EH (cell line): ENCODE data around the gene TMEM252.

Experiments used
- DNase-seq: peaks from one replicate; pipeline ENCODE4 v3.0.0-alpha.2; 2015; ENCODE audit warnings: low read depth

The TMEM252 gene

GRCh38 chr9:68498816-68499215 lies 41.9 kb downstream of the TMEM252 start:
- no peak for DNase-seq

DNA sequence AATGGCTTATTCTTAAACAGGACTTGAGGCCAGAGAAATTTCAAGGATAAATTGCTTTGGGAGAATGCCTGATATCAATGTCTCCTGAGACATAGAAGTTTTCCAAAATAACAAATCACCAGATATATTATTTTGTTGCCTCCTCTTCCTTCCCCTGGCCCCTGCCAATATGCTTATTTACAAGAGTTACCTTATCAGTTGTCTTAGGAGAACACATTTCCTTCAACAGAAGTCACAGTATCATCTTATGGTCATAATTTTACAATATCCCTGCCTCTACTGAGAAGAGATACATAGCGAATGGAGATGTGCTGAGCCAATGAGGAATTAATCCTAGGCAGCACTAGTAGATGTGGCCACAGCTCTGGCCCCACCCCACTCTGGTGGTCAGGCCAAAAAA lies 43.1 kb downstream of the TMEM252 start:
- DNase-seq: no peak

DNA sequence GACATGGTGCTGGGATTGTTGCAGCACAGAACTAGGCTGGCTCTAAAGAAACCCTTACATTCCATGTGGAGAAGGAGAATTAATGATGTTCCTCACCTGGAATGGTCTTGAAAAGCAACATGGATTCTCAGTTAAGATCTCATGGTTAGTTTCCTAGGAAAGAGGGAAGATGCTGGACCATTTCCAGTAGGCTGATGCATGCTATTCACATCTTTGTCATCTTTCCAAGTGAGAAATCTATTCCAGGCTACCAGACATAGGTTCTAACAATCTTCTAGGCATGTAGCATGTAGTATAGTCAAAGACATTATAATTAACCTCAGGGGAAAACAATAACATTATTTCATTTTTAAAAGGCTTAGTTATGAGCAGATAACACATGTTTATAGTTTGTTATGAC lies 44.3 kb downstream of the TMEM252 start:
- peak; percentile 44 for DNase-seq

- no peak for DNase-seq
Observed at GRCh38 chr9:68495247-68495646, 45.4 kb downstream of the TMEM252 start.

- peak; percentile 82 for DNase-seq
Observed at GRCh38 chr9:68493958-68494577, 46.6 kb downstream of the TMEM252 start.

GRCh38 chr9:68493541-68493940 lies 47.1 kb downstream of the TMEM252 start:
- DNase-seq: no peak

GRCh38 chr9:68492806-68493205 lies 47.9 kb downstream of the TMEM252 start:
- no peak for DNase-seq

DNA sequence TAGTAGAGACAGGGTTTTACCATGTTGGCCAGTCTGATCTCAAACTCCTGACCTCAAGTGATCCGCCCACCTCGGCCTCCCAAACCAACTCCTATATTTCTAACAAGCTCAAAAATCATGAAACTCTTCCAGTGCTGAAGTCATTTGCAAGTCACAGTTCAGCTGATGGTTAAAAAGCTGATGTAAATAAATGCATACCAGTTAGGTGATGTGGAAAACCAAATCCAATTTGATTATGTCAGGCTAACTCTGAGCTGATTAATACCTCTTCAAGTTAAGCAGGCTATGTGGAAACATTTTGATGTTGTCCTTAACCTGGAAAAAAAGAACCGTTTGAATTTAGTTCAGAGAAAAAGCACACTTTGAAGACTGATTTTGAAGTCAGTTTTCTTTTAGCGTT lies 51.0 kb downstream of the TMEM252 start:
- peak; percentile 34 for DNase-seq

- no peak for DNase-seq
Observed at GRCh38 chr9:68488126-68488525, 52.6 kb downstream of the TMEM252 start.
